ENCODE measurements around the gene DNAL4.
A peak's percentile ranks its signal among the peaks of the same experiment; 100 is the strongest.

Gene DNAL4, protein sequence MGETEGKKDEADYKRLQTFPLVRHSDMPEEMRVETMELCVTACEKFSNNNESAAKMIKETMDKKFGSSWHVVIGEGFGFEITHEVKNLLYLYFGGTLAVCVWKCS

DNA sequence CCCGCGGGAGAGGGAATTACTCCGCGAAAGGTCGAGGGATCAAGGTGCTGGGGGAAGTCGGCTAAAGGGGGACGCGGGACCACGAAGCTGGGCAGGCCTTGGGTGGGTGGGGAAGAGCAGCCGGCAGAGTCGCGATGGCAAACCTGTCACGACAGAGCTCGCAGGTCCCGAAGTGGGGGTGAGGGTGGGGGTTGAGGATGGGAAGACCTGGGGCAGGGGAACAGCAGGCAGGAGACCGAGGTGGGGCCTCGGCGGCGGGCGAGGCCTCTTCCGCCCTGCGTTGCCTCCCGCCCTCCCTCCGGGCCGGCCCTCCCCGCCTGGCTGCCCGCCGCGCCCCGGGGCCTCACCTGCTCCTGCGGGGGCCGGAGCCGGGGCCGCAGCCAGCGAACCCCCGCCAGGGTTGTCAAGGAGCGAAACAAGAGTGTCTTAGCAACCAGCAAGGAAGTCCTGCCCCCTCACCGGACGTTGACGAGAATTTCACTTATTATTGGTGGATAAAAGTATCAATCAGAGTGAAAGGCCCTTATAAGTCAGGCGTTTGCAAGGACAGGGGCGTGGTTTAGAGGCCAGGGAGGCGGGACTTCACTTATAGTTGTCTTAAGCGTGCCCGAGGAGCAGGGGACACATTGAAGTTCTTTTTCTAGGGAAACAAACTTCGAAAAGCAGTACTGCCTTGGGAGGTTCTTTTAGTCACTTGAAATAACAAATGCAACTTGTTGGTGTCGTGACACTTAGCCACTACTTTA is at the start of gene DNAL4:
Gene DNAL4, minus strand, starts transcription at position 423 of the 746 bp plus-strand sequence. CDS start 11,412 bp downstream, outside the sequence.
- peaks cover 2% of the 10 kb centered on the region for H3K9me3 Mint-ChIP-seq
- H3K4me3 Mint-ChIP-seq: peak within 1 kb of the TSS; percentile 82
- H3K27ac Mint-ChIP-seq: peak within 1 kb of the TSS; percentile 82
- H3K4me1 Mint-ChIP-seq (ENCODE audit: low read depth): peaks cover 29% of the 10 kb centered on the region
- DNase-seq: peak; percentile 89
- H3K36me3 Mint-ChIP-seq (ENCODE audit: low read depth): peaks cover 5% of the 10 kb centered on the region
- H3K27me3 Mint-ChIP-seq: peaks cover 3% of the 10 kb centered on the region

DNA sequence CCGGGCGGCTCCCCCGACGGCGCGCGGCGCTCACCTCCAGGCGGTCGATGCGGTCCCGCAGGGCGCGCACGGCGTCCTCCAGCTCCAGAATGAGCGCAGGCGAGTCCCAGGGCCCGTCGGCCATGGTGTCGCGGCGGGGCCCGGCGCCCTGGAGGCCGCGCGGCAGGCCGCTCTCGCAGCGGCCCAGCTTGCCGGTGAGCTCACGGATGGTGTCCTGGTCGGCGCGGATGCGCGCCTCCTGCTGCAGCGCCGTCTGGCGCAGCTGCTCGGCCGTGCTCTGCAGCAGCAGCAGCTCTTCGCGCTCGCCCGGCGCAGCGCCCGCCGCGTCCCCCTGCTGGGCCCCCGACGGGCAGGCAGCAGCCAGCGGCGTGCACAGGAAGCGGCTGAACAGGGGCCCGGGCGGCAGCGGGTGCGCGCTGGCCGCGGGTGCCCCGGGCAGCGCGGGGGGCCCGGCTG is 49.3 kb upstream of the DNAL4 start:
- DNase-seq: peak; percentile 77
- Mint-ChIP-seq H3K9me3 (no peaks in the 10 kb centered on the region), H3K27me3 (peaks cover 24% of the 10 kb centered on the region), H3K27ac (no peak overlapping the region), H3K36me3 (ENCODE audit: low read depth) (no peaks in the 10 kb centered on the region), H3K4me3 (no peak overlapping the region), H3K4me1 (ENCODE audit: low read depth) (peaks cover 23% of the 10 kb centered on the region)

DNA sequence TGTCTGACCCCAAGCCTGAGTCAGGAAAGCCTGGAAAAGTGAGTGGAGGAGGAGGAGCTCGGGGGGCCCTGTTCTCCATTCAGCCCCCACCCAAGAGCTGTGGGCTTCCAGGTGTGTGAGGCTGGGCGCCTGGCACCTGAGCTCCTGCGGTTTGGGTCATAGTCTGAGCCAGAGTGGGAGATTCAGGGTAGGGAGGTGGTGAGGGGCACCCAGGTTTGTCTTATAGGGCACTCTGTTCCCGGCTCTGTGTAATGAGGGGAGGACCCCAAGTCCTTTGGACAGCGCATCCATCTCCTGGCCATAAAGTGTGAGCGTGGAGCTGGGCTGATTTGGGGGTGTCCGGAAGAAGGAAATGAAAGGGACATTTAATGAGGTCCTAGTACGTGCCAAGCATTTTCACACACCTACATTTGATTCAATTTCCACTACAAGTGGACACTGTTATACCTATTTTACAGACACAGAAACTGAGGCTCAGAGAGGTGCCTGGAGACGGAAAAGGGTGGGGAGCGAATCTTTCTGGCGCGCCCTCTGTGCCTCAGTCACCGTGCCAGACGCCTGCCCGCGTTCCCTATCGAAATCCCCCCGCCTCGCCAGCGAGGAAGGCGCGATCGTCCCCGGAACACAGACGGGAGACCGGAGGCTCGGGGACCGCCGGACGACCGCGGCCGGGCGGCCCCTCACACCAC is 48.7 kb upstream of the DNAL4 start:
- DNase-seq: no peak
- no peaks in the 10 kb centered on the region for H3K9me3 Mint-ChIP-seq
- H3K27me3 Mint-ChIP-seq: peaks cover 24% of the 10 kb centered on the region
- peak overlapping the region; percentile 22 for H3K27ac Mint-ChIP-seq
- peak overlapping the region; percentile 76 for H3K4me3 Mint-ChIP-seq
- peaks cover 23% of the 10 kb centered on the region for H3K4me1 Mint-ChIP-seq (ENCODE audit: low read depth)
- no peaks in the 10 kb centered on the region for H3K36me3 Mint-ChIP-seq (ENCODE audit: low read depth)

DNA sequence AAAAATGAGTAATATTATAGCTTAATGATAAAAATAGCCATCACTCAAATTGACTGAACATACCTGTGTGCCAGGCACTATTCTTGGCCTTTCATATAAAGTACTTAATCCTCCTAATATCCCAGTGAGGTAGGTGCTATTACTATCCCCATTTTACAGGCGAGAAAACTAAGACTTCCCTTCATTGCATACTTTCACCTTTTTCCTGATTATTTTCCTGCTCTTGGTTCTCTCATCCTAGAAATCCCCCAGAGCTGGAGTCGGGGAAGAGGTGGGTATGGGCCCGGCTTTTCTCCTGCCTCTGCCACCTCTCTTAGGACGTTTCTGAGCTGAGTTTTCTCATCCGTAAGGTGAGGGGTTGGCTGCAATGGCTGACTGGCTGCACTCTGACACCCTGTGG is 47.7 kb upstream of the DNAL4 start:
- peak overlapping the region; percentile 76 for H3K4me3 Mint-ChIP-seq
- H3K4me1 Mint-ChIP-seq (ENCODE audit: low read depth): peaks cover 23% of the 10 kb centered on the region
- DNase-seq: no peak
- H3K36me3 Mint-ChIP-seq (ENCODE audit: low read depth): no peaks in the 10 kb centered on the region
- peaks cover 24% of the 10 kb centered on the region for H3K27me3 Mint-ChIP-seq
- H3K27ac Mint-ChIP-seq: no peak overlapping the region
- no peaks in the 10 kb centered on the region for H3K9me3 Mint-ChIP-seq

DNA sequence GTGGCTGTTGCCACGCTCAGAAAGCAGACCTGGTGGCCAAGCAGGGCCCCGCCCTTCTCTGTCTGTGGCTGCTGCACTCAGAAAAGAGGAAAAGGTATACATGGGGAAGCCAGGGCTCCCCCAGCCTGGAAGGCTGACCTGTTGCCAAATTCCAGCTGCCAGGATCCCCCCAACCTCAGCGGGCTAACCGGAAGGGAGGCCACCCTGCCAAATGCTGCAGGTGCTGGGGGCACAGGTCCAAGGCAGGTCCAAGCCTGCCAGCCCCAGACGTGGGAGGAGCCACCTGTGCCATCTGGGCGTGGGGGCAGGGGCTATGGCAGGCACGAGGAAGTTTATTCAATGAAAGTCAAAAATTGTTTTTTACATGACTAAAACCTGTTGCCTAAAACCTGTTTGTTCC is 47.3 kb upstream of the DNAL4 start:
- DNase-seq: no peak
- Mint-ChIP-seq H3K27ac (no peak overlapping the region), H3K36me3 (ENCODE audit: low read depth) (no peaks in the 10 kb centered on the region), H3K27me3 (peaks cover 24% of the 10 kb centered on the region), H3K9me3 (no peaks in the 10 kb centered on the region), H3K4me3 (no peak overlapping the region), H3K4me1 (ENCODE audit: low read depth) (peaks cover 23% of the 10 kb centered on the region)

DNA sequence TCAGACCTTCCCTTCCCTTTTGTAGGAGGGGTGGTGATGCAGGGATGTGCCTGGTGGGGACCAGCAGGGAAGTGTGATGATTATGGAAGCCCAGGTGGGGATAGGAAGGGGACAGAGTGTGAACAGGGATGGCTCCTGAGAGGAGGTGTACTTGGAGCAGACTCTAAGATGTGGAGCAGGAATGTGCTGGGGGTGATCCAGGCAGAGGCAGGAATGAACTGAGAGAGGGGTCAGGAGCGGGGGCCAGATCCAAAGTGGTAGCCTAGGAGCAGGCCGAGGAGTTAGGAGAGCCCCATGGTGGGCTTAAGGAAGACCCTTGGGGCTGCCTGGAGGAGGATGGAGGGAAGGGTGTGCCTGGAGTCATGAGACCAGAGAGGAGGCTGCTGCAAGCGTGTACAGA is 46.2 kb upstream of the DNAL4 start:
- Mint-ChIP-seq H3K4me1 (ENCODE audit: low read depth) (peaks cover 23% of the 10 kb centered on the region), H3K27ac (no peak overlapping the region), H3K9me3 (no peaks in the 10 kb centered on the region), H3K36me3 (ENCODE audit: low read depth) (no peaks in the 10 kb centered on the region), H3K27me3 (peaks cover 20% of the 10 kb centered on the region), H3K4me3 (no peak overlapping the region)
- no peak for DNase-seq

DNA sequence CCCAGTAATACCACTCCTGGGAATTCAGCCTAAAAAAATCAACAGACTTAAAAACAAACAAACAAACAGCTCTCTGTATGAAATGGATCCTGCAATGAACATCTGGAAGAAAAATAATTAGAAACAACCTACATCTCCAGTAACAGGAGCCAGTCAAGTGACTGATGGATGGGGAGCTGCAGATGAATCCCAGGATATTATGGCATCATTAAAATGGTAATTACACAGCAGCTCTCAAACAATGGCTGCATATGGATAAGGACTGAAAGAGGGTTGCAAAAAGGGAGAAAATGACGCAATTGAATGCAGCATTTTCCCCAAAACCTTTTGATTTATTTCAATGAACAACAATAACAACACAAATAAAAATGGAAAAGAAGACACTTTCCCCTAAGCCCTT is 45.7 kb upstream of the DNAL4 start:
- no peaks in the 10 kb centered on the region for H3K9me3 Mint-ChIP-seq
- DNase-seq: no peak
- H3K27ac Mint-ChIP-seq: no peak overlapping the region
- H3K4me3 Mint-ChIP-seq: no peak overlapping the region
- peaks cover 16% of the 10 kb centered on the region for H3K27me3 Mint-ChIP-seq
- H3K4me1 Mint-ChIP-seq (ENCODE audit: low read depth): peaks cover 22% of the 10 kb centered on the region
- no peaks in the 10 kb centered on the region for H3K36me3 Mint-ChIP-seq (ENCODE audit: low read depth)

DNA sequence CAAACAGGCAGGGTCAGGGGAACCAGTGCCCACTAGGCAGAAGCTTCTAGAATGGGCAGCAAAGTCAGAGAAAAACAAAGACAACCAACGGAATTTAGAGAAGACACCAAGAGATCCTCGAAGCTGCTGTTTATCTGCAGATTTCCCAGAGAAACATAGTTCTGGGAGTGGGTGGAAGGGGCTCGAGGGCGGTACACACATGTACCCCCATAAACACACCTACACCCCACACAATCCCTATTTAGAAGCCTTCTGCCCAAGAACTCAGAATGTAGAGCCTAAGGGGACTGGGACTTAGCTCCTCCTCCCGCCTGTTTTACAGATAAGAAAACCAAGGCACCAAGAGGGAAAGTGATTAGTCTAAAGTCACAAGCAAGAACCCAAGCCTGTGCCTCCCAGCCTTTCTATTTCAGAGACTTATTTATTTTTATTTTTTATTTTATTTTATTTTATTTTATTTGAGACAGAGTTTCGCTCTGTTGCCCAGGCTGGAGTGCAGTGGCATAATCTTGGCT is 43.5 kb upstream of the DNAL4 start:
- no peaks in the 10 kb centered on the region for H3K9me3 Mint-ChIP-seq
- H3K4me1 Mint-ChIP-seq (ENCODE audit: low read depth): peaks cover 13% of the 10 kb centered on the region
- H3K4me3 Mint-ChIP-seq: no peak overlapping the region
- no peak overlapping the region for H3K27ac Mint-ChIP-seq
- no peak for DNase-seq
- peaks cover 7% of the 10 kb centered on the region for H3K27me3 Mint-ChIP-seq
- H3K36me3 Mint-ChIP-seq (ENCODE audit: low read depth): no peaks in the 10 kb centered on the region

DNA sequence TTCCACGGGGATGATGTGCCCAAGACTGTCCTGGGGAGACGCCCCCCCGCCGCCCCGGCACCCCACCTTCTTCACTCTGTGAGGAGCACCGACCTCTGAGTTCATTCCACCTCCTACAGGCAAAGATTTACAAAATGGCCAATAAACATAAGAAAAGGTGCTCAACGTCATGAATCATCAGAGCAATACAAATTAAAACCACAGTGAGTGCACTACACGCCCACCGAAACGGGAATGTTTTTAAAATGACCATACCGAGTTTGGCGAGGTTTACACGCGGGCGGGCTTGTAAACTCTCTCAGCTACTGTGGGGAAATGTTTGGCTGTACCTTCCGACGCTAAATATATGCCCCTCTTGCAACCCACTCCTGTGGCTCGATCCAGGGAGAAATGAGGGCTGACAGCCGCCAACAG is 42.0 kb upstream of the DNAL4 start:
- DNase-seq: no peak
- no peaks in the 10 kb centered on the region for H3K36me3 Mint-ChIP-seq (ENCODE audit: low read depth)
- H3K4me1 Mint-ChIP-seq (ENCODE audit: low read depth): peaks cover 4% of the 10 kb centered on the region

DNA sequence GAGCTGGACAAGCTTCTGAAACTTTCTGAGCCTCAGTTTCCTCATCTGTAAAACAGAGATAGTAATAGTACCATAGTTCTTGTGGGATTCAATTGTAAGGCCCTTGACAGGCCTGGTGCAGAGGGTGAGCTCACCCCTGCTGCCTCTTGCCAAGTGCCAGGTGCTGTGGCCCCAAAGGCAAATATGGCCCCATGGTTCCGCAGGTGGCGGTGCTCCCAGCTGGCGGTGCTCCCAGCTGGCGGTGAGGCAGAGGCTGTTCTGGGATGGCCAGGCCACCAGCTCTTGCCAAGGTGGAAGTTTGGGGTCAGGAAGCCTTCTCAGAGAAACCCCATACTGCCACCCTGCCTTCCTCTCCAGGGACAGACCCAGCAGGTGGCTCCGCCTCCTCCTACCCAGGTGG is 41.0 kb upstream of the DNAL4 start:
- Mint-ChIP-seq H3K4me1 (ENCODE audit: low read depth) (no peaks in the 10 kb centered on the region), H3K36me3 (ENCODE audit: low read depth) (no peaks in the 10 kb centered on the region), H3K27me3 (no peaks in the 10 kb centered on the region), H3K27ac (no peak overlapping the region), H3K4me3 (no peak overlapping the region), H3K9me3 (no peaks in the 10 kb centered on the region)
- DNase-seq: no peak

More for the DNA sequence above, 42.0 kb upstream of the DNAL4 start:
- Mint-ChIP-seq H3K4me3 (no peak overlapping the region), H3K27ac (no peak overlapping the region), H3K9me3 (no peaks in the 10 kb centered on the region), H3K27me3 (no peaks in the 10 kb centered on the region)

DNA sequence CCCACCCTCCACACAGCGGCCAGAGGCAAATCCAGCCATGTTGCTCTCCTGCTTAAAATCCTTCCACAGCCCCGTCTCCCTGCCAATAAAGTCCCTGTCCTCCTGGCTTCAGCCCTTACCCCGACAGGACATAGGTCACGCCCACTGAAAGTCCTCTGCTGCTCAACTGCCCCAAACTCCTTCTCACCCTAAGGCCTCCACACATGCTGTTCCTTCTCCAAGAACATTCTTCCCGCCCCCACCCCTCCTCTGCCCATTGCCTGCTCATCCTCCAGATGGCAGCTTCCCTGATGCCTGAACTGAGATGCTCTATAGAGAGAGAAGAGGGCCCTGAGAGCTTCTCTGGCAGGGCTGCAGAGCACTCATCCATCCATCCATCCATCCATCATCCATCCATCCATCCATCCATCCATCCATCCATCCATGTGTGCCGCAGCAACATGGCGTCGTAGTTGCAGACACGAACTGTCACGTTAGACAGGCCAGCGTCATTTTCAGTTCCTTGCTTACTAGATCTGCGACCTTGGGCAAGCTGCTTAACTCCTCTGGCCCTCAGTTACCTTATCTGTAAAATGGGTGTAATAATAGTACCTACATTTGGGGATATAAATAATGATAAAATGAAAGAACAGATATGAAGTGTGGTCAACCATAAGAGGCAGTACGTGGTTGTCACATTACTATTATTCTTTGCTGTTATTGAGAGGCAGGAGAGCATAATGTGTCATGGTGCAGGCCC is 40.4 kb upstream of the DNAL4 start:
- Mint-ChIP-seq H3K4me3 (no peak overlapping the region), H3K27me3 (no peaks in the 10 kb centered on the region), H3K27ac (no peak overlapping the region), H3K4me1 (ENCODE audit: low read depth) (no peaks in the 10 kb centered on the region), H3K36me3 (ENCODE audit: low read depth) (no peaks in the 10 kb centered on the region), H3K9me3 (no peaks in the 10 kb centered on the region)
- DNase-seq: no peak

DNA sequence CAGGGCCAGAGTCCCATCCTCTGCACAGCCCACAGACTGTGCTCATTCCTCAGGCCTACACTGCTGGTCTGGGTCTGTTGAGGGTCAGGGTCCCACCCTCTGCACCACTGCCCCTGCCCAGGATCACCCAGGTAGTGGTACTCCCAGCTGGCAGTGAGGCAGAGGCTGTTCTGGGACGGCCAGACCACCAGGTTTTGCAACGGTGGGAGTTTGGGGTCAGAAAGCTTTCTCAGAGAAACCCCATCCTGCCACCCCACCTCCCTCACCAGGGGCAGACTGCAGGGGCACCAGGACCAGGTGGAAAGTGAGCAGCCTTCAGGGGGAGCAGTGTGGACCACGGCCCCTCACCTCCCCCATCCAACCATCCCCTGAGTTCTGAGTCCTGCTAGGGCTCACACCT is 39.1 kb upstream of the DNAL4 start:
- H3K27ac Mint-ChIP-seq: no peak overlapping the region

DNA sequence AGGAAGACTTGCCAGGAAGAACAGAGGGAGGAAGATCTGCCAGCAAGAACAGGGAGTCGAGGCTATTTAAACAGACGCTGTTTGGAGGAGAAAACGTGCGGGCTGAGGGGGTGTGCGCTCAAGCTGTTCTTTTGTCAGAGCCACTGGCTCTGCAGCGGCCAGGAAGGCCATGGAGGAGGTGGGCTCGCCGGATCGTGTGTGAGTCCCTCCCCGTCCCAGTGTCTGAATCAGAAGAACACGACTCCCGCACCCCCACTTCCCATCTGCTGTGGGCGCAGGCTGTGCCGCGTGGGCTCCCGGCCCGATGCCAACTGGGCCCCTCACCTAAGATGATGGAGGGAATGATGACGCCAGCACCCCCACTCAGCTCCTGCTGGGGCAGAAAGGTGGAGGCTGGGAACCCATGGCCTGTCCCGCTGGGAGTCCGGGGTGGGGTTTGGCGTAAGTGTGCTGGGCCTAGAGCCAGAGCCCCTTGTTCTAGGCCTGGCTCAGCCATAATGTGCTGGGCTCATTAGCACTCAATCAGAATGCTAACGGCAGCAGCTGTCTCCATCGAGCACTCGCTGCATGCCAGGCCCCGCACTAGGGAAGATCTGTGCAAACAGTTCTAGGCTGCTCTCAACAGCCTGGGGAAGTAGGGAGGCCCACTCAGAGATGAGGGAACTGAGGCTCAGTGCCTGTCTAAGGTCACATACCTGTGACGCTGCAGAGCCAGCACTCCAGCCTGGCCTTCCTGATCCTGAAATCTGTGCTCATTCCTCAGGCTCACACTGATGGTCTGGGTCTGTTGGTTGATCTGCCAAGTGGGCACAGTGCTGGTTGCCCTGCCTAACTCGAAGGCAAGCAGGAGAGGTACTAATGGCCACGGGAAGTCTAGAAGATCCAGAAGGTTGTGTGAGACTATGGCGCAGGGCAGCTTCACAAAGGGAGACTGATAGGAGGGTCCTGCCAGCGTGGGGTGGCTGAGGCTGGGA is 38.3 kb upstream of the DNAL4 start:
- H3K27ac Mint-ChIP-seq: no peak overlapping the region
- no peak for DNase-seq
- no peaks in the 10 kb centered on the region for H3K36me3 Mint-ChIP-seq (ENCODE audit: low read depth)
- H3K4me3 Mint-ChIP-seq: no peak overlapping the region
- H3K4me1 Mint-ChIP-seq (ENCODE audit: low read depth): no peaks in the 10 kb centered on the region
- H3K9me3 Mint-ChIP-seq: no peaks in the 10 kb centered on the region
- H3K27me3 Mint-ChIP-seq: no peaks in the 10 kb centered on the region

More for the DNA sequence above, 39.1 kb upstream of the DNAL4 start:
- Mint-ChIP-seq H3K9me3 (no peaks in the 10 kb centered on the region), H3K4me1 (ENCODE audit: low read depth) (no peaks in the 10 kb centered on the region), H3K36me3 (ENCODE audit: low read depth) (no peaks in the 10 kb centered on the region), H3K4me3 (no peak overlapping the region), H3K27me3 (no peaks in the 10 kb centered on the region)
- DNase-seq: no peak

All from activated T-cell treated with anti-CD3 and anti-CD28 coated beads, Interleukin-2, amount 50 U/mL, for 24 hours (primary cell).